Ishikawa (cell line): ENCODE results near the gene ALG14.

Source experiments
- NFIC ChIP-seq: IDR thresholded peaks from 2 replicates; pipeline ENCODE4 v1.6.1; 2012
- RAD21 ChIP-seq: IDR thresholded peaks from 2 replicates; pipeline ENCODE4 v1.6.1; 2012; ENCODE audit warnings: low read depth
- TF ChIP-seq, protein P1 (sequence below): IDR thresholded peaks from 2 replicates; pipeline ENCODE4 v1.6.1; 2012

DNA sequence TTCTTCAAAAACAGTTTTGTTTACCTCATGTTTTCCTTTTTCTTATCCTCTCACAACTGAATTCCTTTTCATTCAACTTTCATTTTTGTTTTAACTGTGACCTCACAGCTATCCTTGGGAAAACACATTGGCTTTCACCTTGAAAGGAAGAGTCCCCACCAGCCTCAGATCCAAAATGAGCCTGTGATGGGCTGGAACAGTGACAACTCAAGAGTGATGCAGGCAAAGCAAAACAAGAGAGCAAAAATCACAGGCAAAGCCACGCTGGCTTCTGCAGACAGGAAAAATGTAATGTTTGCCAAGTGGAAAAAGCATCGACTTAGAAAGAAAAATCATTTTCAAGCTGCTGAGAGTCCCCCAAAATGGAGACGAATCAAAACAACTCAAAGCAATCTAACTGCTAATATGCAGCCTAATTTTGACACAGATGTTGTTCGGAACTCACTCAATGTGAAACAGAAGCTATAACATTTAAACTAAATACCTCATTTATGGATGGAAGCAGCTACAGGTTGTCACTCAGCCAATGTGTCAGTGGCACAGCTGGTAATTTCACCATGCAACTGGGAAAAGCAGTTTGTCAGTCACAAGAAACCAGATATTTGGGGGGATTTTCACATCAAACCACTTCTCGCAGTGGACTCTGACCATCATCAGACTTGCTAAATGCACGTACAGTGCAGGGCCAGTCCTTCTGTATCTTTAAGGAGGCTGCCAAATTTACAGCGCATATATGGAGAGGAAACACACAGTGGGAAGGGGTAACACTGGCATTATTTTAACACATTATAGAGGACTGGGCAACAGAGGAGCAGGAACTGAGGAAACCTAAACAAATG is 50.7 kb downstream of the ALG14 start:
- TF ChIP-seq, protein P1, sequence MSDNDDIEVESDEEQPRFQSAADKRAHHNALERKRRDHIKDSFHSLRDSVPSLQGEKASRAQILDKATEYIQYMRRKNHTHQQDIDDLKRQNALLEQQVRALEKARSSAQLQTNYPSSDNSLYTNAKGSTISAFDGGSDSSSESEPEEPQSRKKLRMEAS: no peak
- no peak for TF ChIP-seq RAD21
- no peak for TF ChIP-seq NFIC
